GM08714 (cell line): ENCODE results near the gene RNF180.
"Not testable (repeated sequence)": the region's sequence is repeated elsewhere in the genome, so short reads cannot be mapped to it uniquely, and the experiment has no call there.

ENCODE experiments used
- H3K4me3 ChIP-seq: fragments of 200-500 bp; sonication (Bioruptor generic); 2 replicates; pipeline ENCODE4 v1.5.1; 2014; ENCODE audit warnings: mild to moderate bottlenecking, low read length, inconsistent platforms
- ZNF274 ChIP-seq: IDR thresholded peaks from 2 replicates; pipeline ENCODE4 v1.6.1; 2012; ENCODE audit warnings: mild to moderate bottlenecking, low read depth, low read length

RNF180 gene

GRCh38 chr5:64286381-64286780 lies 120.7 kb downstream of the RNF180 start:
- no peak for TF ChIP-seq ZNF274

GRCh38 chr5:64288496-64288895 lies 122.9 kb downstream of the RNF180 start:
- not testable (repeated sequence) for H3K4me3 ChIP-seq

More at GRCh38 chr5:64286381-64286780, 120.7 kb downstream of the RNF180 start:
- no peak overlapping the region for H3K4me3 ChIP-seq

GRCh38 chr5:64292611-64293215 lies 127.1 kb downstream of the RNF180 start:
- no peak for TF ChIP-seq ZNF274
- H3K4me3 ChIP-seq, result no peak overlapping the region

- TF ChIP-seq ZNF274, result no peak
- no peak overlapping the region for H3K4me3 ChIP-seq
These were observed 129.5 kb downstream of the RNF180 start for GRCh38 chr5:64295101-64295500.

GRCh38 chr5:64298586-64298985 lies 132.9 kb downstream of the RNF180 start:
- TF ChIP-seq ZNF274, result no peak
- no peak overlapping the region for H3K4me3 ChIP-seq

GRCh38 chr5:64299805-64300204 lies 134.2 kb downstream of the RNF180 start:
- no peak for TF ChIP-seq ZNF274
- H3K4me3 ChIP-seq, result no peak overlapping the region

- no peak for TF ChIP-seq ZNF274
- H3K4me3 ChIP-seq, result no peak overlapping the region
These were observed 135.9 kb downstream of the RNF180 start for GRCh38 chr5:64301566-64301965.

- TF ChIP-seq ZNF274, result no peak
- no peak overlapping the region for H3K4me3 ChIP-seq
These were observed 142.5 kb downstream of the RNF180 start for GRCh38 chr5:64308135-64308534.

GRCh38 chr5:64312491-64312890 lies 146.8 kb downstream of the RNF180 start:
- no peak overlapping the region for H3K4me3 ChIP-seq
- TF ChIP-seq ZNF274, result no peak

GRCh38 chr5:64315778-64316177 lies 150.1 kb downstream of the RNF180 start:
- no peak for TF ChIP-seq ZNF274
- H3K4me3 ChIP-seq, result no peak overlapping the region

GRCh38 chr5:64318175-64318574 lies 152.5 kb downstream of the RNF180 start:
- no peak overlapping the region for H3K4me3 ChIP-seq
- TF ChIP-seq ZNF274, result no peak

- no peak overlapping the region for H3K4me3 ChIP-seq
- no peak for TF ChIP-seq ZNF274
These were observed 157.9 kb downstream of the RNF180 start for GRCh38 chr5:64323591-64323990.

- TF ChIP-seq ZNF274, result no peak
- no peak overlapping the region for H3K4me3 ChIP-seq
These were observed 165.1 kb downstream of the RNF180 start for GRCh38 chr5:64330728-64331231.

GRCh38 chr5:64331597-64332277 lies 166.1 kb downstream of the RNF180 start:
- H3K4me3 ChIP-seq, result no peak overlapping the region
- TF ChIP-seq ZNF274, result no peak

GRCh38 chr5:64333886-64334285 lies 168.2 kb downstream of the RNF180 start:
- no peak for TF ChIP-seq ZNF274
- no peak overlapping the region for H3K4me3 ChIP-seq
